Thoracic aorta (tissue), 2 donors: ENCODE results near the gene TTC13. TPM values are rescaled to one million over a fixed set of nuclear protein-coding genes. Genes with fewer than 3 reads are reported as not detected.
A peak's percentile ranks its signal among the peaks of the same experiment; 100 is the strongest.

ENCODE experiments used
- ATAC-seq: fragments of 150-250 bp; one replicate; pipeline ENCODE4 v1.8.0; 2017; ENCODE audit warnings: low read depth; ENCODE audit not compliant: insufficient number of reproducible peaks, low FRiP score
- DNase-seq: peaks from one replicate; pipeline ENCODE4 v3.0.0-alpha.2; 2020; ENCODE audit warnings: low spot score
- H3K27ac ChIP-seq, 2 donors: fragments of 200-600 bp; sonication (generic); 1 replicate in 1 of 2; 2 replicates in 1 of 2; pipeline ENCODE4 v1.5.1; 2016; ENCODE audit warnings: mild to moderate bottlenecking in 2 of 2, moderate library complexity in 2 of 2
- H3K27me3 ChIP-seq: fragments of 200-600 bp; sonication (generic); replicated peaks from 2 replicates; pipeline ENCODE4 v1.6.0; 2016; ENCODE audit warnings: mild to moderate bottlenecking; ENCODE audit not compliant: insufficient read depth
- H3K36me3 ChIP-seq: fragments of 200-600 bp; sonication (generic); one replicate; pipeline ENCODE4 v1.5.1; 2016
- H3K4me1 ChIP-seq, 2 donors: fragments of 200-600 bp; sonication (generic); 1 replicate in 1 of 2; 2 replicates in 1 of 2; pipeline versions ENCODE4 v1.5.1 to v1.6.0; 2016; ENCODE audit warnings: low read depth in 2 of 2, mild to moderate bottlenecking in 1 of 2; ENCODE audit not compliant: control insufficient read depth in 1 of 2
- H3K4me3 ChIP-seq: fragments of 200-600 bp; sonication (generic); 2 replicates; pipeline ENCODE4 v1.5.1; 2016; ENCODE audit warnings: mild to moderate bottlenecking
- H3K9me3 ChIP-seq: fragments of 200-600 bp; sonication (generic); 2 replicates; pipeline ENCODE4 v1.5.1; 2016
- CTCF ChIP-seq: fragments of 200-600 bp; sonication (generic); IDR thresholded peaks from one replicate; pipeline ENCODE4 v1.5.1; 2019; ENCODE audit warnings: antibody characterized with exemption
- total RNA-seq, 2 donors: library from RNA; depleted of rRNA; stranded (reverse); fragments of >200 nt; gene quantifications; one replicate each; pipeline versions ENCODE4 v1.1.0 to v1.2.3, GENCODE V29; 2016

The TTC13 gene
- total RNA-seq, 2 donors from 2014 or later, result 35.0 to 66.1 TPM

DNA sequence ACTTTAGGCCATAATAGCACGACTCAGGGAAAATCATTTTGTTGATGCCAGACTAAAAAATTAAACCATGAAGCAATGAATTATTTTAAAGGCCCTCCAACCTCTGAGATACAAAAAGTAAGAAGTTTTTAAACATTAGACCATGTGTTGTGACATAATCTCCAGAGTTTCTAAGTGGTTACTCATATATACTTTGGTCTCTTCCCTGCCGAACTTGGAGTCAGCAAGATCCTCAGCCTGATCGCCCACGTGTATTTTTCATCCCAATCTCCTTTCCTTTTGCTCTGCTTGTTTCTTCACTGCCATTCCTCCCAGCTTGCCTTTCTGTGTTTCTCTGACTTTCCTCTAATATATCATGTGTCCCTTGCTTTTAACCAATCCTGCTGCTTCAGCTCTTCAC is 4.0 kb upstream of the TTC13 start:
- H3K4me1 ChIP-seq, result peaks cover 6 to 15% of the 10 kb centered on the region in 2 donors
- TF ChIP-seq CTCF, result no peak
- no peak overlapping the region for H3K4me3 ChIP-seq
- no peaks in the 10 kb centered on the region for H3K36me3 ChIP-seq
- H3K27ac ChIP-seq, result no peak overlapping the region
- ATAC-seq (no peak), DNase-seq (no peak)
- H3K9me3 ChIP-seq, result no peaks in the 10 kb centered on the region
- no peaks in the 10 kb centered on the region for H3K27me3 ChIP-seq

DNA sequence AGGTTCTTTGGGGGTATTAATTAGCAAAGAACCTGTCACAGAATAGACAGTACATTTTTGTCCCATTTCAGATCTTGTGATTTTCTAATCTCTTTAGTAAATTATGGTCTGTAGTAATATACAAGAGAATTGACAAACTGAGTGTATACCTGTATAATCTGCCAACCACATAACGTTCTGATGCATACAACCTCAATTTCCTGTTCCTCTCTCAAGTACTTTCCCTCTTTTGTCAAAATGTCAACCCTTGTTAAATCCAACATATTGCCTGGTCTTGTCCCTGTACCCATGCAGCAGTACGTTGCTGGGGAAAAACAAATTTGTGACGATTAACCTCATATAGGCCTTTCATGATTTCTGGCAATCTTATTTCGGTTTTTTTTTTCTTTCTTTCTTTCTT is 1.3 kb upstream of the TTC13 start:
- H3K9me3 ChIP-seq, result no peaks in the 10 kb centered on the region
- H3K4me3 ChIP-seq, result peak overlapping the region; percentile 87
- no peak for TF ChIP-seq CTCF
- peaks cover 8 to 21% of the 10 kb centered on the region in 2 donors for H3K4me1 ChIP-seq
- no peak for DNase-seq
- no peak for ATAC-seq
- no peaks in the 10 kb centered on the region for H3K27me3 ChIP-seq
- H3K27ac ChIP-seq, result no peak overlapping the region
- H3K36me3 ChIP-seq, result no peaks in the 10 kb centered on the region

- Histone ChIP-seq H3K4me3 (peak overlapping the region; percentile 87), H3K4me1 (peaks cover 8 to 21% of the 10 kb centered on the region in 2 donors), H3K9me3 (no peaks in the 10 kb centered on the region), H3K27me3 (no peaks in the 10 kb centered on the region), H3K36me3 (no peaks in the 10 kb centered on the region), H3K27ac (peak overlapping the region; percentile 20 to 34)
- DNase-seq (no peak), ATAC-seq (no peak)
- no peak for TF ChIP-seq CTCF
Measured at GRCh38 chr1:230979389-230979716, 692 bp upstream of the TTC13 start.

GRCh38 chr1:230977761-230978490 is 735 bp downstream of the TTC13 start:
- no peak for TF ChIP-seq CTCF
- H3K4me1 ChIP-seq, result peaks cover 8 to 21% of the 10 kb centered on the region in 2 donors
- H3K27ac ChIP-seq, result no peak overlapping the region
- no peaks in the 10 kb centered on the region for H3K9me3 ChIP-seq
- H3K4me3 ChIP-seq, result peak overlapping the region; percentile 87
- H3K36me3 ChIP-seq, result no peaks in the 10 kb centered on the region
- no peaks in the 10 kb centered on the region for H3K27me3 ChIP-seq
- DNase-seq (no peak), ATAC-seq (no peak)

- no peak for TF ChIP-seq CTCF
- no peak overlapping the region for H3K27ac ChIP-seq
- peaks cover 8 to 21% of the 10 kb centered on the region in 2 donors for H3K4me1 ChIP-seq
- H3K27me3 ChIP-seq, result no peaks in the 10 kb centered on the region
- H3K4me3 ChIP-seq, result peak overlapping the region; percentile 87
- ATAC-seq, result no peak
- no peaks in the 10 kb centered on the region for H3K9me3 ChIP-seq
- H3K36me3 ChIP-seq, result no peaks in the 10 kb centered on the region
- no peak for DNase-seq
Measured at GRCh38 chr1:230976825-230977747, 1.6 kb downstream of the TTC13 start.
